ENCODE results near the gene RNF125. TPM values are rescaled to one million over a fixed set of nuclear protein-coding genes. Genes with fewer than 3 reads are reported as not detected.

The RNF125 gene
- total RNA-seq, 1 donor from 2014 or later = 8.6 TPM

DNA sequence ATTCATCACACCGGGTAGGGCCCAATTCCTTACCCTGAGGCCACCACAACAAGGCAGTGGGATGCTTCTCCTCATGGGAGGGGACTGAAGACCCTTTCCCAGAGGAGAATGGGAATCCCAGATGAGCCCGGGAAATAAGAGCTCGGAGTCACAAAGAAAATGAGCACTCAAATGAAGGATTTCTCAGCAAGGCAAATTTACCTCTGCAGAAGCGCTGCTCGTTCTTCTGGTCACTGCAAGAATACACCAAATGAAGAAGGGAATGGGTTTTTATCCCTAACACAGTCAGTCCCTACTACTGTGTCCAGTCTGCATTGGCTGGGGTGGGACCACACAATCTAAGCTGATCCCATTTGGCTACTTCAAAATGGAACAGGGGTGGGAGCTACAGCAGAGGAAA lies 40.0 kb upstream of the RNF125 start:
- TF ChIP-seq, protein P1, sequence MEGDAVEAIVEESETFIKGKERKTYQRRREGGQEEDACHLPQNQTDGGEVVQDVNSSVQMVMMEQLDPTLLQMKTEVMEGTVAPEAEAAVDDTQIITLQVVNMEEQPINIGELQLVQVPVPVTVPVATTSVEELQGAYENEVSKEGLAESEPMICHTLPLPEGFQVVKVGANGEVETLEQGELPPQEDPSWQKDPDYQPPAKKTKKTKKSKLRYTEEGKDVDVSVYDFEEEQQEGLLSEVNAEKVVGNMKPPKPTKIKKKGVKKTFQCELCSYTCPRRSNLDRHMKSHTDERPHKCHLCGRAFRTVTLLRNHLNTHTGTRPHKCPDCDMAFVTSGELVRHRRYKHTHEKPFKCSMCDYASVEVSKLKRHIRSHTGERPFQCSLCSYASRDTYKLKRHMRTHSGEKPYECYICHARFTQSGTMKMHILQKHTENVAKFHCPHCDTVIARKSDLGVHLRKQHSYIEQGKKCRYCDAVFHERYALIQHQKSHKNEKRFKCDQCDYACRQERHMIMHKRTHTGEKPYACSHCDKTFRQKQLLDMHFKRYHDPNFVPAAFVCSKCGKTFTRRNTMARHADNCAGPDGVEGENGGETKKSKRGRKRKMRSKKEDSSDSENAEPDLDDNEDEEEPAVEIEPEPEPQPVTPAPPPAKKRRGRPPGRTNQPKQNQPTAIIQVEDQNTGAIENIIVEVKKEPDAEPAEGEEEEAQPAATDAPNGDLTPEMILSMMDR (IDR thresholded peaks at IDR 0.05) = no peak
- intact Hi-C loops (cut with DNase I) = loop anchor here (5.0 kb wide), 1 partner anchor 421 kb away; no protein-coding TSS in a partner anchor
- Histone ChIP-seq H3K27ac (no peak overlapping the region), H3K27me3 (no peaks in the 10 kb centered on the region), H3K36me3 (no peaks in the 10 kb centered on the region), H3K4me1 (no peaks in the 10 kb centered on the region), H3K4me3 (no peak overlapping the region), H3K9me3 (peaks cover 11 to 15% of the 10 kb centered on the region in 2 donors)
- DNase-seq (ENCODE audit: low spot score in 2 of 2) = no peak

DNA sequence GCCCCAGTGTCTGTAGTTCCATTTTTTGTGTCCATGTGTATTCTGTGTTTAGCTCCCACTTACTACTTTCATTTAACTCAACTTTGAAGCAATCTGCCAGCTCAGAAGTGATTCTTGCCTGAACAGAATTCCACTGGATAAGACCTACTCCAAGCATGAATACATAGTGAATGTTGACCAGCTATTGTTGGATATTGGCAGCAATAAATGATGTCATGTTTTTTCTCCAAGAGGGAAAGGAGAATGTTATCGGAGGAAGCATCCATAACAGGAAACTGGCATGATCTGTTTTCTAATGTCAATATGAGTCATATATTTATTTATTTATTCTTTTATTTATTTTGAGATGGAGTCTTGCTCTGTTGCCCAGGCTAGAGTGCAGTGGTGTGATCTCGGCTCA lies 38.9 kb upstream of the RNF125 start:
- no peak overlapping the region for H3K4me3 ChIP-seq
- H3K27me3 ChIP-seq = no peaks in the 10 kb centered on the region
- no peaks in the 10 kb centered on the region for H3K4me1 ChIP-seq
- H3K9me3 ChIP-seq = peaks cover 4 to 6% of the 10 kb centered on the region in 2 donors
- H3K27ac ChIP-seq = no peak overlapping the region
- intact Hi-C loops (cut with DNase I) = loop anchor here (5.0 kb wide), 1 partner anchor 422 kb away; no protein-coding TSS in a partner anchor
- no peaks in the 10 kb centered on the region for H3K36me3 ChIP-seq
- no peak for DNase-seq (ENCODE audit: low spot score in 2 of 2)
- TF ChIP-seq, protein P1 (IDR thresholded peaks at IDR 0.05) = no peak

DNA sequence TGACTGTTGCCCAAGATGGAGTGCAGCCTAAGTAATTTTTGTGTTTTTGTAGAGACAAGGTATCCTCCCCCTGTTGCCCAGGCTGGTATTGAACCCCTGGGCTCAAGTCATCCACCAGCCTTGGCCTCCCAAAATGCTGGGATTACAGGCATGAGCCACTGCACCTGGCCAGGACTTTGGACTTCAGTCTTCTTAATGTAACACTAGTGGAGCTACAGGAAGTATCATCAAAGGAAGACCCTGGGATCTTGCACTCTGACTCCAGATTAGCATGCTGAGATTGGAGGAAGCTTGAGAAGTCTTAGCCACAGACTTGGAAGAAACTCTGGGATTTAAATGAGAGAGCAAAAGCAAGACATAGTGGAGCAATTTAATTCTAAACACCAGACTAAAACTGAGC lies 37.8 kb upstream of the RNF125 start:
- Histone ChIP-seq H3K27me3 (no peaks in the 10 kb centered on the region), H3K27ac (no peak overlapping the region), H3K9me3 (peaks cover 0 to 6% of the 10 kb centered on the region in 2 donors), H3K4me1 (no peaks in the 10 kb centered on the region), H3K4me3 (no peak overlapping the region), H3K36me3 (no peaks in the 10 kb centered on the region)
- intact Hi-C loops (cut with DNase I) = no loop called here
- DNase-seq (ENCODE audit: low spot score in 2 of 2) = no peak
- TF ChIP-seq, protein P1 (IDR thresholded peaks at IDR 0.05) = no peak

DNA sequence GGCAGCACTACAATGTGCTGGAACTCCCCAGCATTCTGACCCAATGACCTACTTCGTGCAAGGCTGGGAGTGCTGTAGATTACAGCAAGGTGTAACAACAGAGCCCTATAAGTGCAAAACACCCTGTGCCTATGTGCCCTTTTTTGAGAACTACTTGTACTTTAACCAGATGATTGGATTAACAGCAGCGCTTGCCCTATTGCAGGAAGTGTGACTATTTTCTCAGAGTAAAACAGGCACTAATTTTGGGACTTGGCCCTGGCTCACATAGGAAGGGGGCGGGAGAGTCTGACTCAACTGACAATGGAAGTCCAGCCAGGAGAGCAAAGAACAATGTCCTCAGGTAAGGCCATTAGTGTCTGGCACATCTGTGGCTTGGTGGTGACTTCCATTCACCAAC lies 35.6 kb upstream of the RNF125 start:
- TF ChIP-seq, protein P1 (IDR thresholded peaks at IDR 0.05) = no peak
- no peak for DNase-seq (ENCODE audit: low spot score in 2 of 2)
- Histone ChIP-seq H3K4me1 (no peaks in the 10 kb centered on the region), H3K4me3 (no peak overlapping the region), H3K36me3 (no peaks in the 10 kb centered on the region), H3K9me3 (peaks cover 0 to 6% of the 10 kb centered on the region in 2 donors), H3K27ac (peak overlapping the region in 1 of 2 donors; percentile 16), H3K27me3 (no peaks in the 10 kb centered on the region)
- intact Hi-C loops (cut with DNase I) = no loop called here

DNA sequence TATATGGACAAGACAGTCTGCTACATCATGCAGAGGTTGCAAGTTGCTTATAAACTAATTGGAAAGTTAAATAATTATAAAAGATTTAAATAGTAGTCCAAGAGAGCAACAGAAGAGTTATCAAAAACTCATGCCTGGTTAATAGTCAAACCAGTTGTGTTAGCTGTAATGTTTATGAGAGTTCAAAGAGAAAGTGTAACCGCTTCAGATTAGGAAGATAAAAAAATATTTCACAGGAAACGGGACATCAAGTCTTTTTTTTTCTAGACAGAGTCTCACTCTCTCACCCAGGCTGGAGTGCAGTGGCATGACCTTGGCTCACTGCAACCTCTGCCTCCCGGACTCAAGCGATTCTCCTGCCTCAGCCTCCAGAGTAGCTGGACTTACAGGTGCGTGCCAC lies 34.6 kb upstream of the RNF125 start:
- no peaks in the 10 kb centered on the region for H3K36me3 ChIP-seq
- H3K27ac ChIP-seq = no peak overlapping the region
- peaks cover 0 to under 1% of the 10 kb centered on the region in 2 donors for H3K9me3 ChIP-seq
- intact Hi-C loops (cut with DNase I) = no loop called here
- TF ChIP-seq, protein P1 (IDR thresholded peaks at IDR 0.05) = no peak
- H3K4me3 ChIP-seq = no peak overlapping the region
- DNase-seq (ENCODE audit: low spot score in 2 of 2) = no peak
- H3K27me3 ChIP-seq = no peaks in the 10 kb centered on the region
- H3K4me1 ChIP-seq = no peaks in the 10 kb centered on the region

DNA sequence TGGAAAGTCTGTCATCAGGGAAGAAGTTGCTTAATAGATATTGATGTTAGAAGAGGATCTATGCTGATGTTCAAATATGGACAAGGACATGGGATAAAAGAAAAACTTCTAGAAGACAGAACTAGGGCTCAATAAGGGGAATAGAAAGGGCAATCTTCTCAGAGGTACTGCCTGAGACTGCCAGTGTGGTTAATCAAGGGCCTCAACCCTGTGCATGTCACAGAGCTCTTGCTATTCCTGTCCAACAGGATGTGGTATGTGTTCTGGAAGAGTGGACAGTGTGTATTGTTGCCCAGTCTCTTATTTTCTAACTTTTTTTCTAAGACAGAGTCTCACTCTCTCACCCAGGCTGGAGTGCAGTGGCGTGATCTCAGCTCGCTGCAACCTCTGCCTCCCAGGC lies 27.8 kb upstream of the RNF125 start:
- Histone ChIP-seq H3K4me1 (no peaks in the 10 kb centered on the region), H3K27me3 (no peaks in the 10 kb centered on the region), H3K9me3 (no peaks in the 10 kb centered on the region), H3K4me3 (no peak overlapping the region), H3K27ac (no peak overlapping the region), H3K36me3 (no peaks in the 10 kb centered on the region)
- DNase-seq (ENCODE audit: low spot score in 2 of 2) = no peak
- TF ChIP-seq, protein P1 (IDR thresholded peaks at IDR 0.05) = no peak
- intact Hi-C loops (cut with DNase I) = no loop called here
